HCT116 (cell line): ENCODE results near the gene HARBI1. TPM values are rescaled to one million over a fixed set of nuclear protein-coding genes. Genes with fewer than 3 reads are reported as not detected.

ENCODE experiments used
- ATAC-seq: fragments of 200-7000 bp; cut with Tn5 transposase; 2 replicates; pipeline ENCODE4 v1.9.1; 2020; ENCODE audit warnings: mild to moderate bottlenecking, moderate library complexity
- BruUV-seq: library from RNA; stranded (reverse); fragments of 400-500 nt; replicated peaks from 2 replicates; lab custom pipeline; 2021; lab: Mats Ljungman, UMichigan
- CTCF ChIA-PET: fragments of 300-600 bp; sonication (Branson Sonifier 250); formaldehyde crosslinking; loops from one replicate; lab custom pipeline; 2021; ENCODE audit warnings: antibody characterized with exemption; lab: Charles Lee
- POLR2A ChIA-PET: fragments of 300-600, 350-600 bp; sonication (Branson Sonifier 250); formaldehyde crosslinking; loops from one replicate; lab custom pipeline; 2021; ENCODE audit warnings: antibody characterized with exemption; lab: Charles Lee
- RAD21 ChIA-PET, 2 experiments: fragments of 300-600 bp; sonication (Branson Sonifier 250); formaldehyde crosslinking; loops; one replicate each; lab custom pipeline; 2023; ENCODE audit warnings: low total read pairs in 2 of 2; ENCODE audit not compliant: uncharacterized antibody in 2 of 2, unreplicated experiment in 2 of 2, low non-redundant PET in 1 of 2; lab: Charles Lee
- DNase-seq: peaks from one replicate; pipeline ENCODE4 v3.0.0-alpha.2; 2010; ENCODE audit warnings: low read depth, low spot score
- H2AFZ ChIP-seq: fragments of 200-600 bp; shearing (Covaris generic), sonication (generic); 2 replicates; pipeline ENCODE4 v1.6.1; 2017; ENCODE audit warnings: low read depth, mixed run types, mixed read lengths, antibody characterized with exemption, low read length; ENCODE audit not compliant: poor library complexity, severe bottlenecking
- H3K27ac ChIP-seq: 2 replicates; pipeline ENCODE4 v1.5.1; 2012; ENCODE audit warnings: low read depth, low read length
- H3K27me3 ChIP-seq: fragments of 200-600 bp; sonication (generic); 2 replicates; pipeline ENCODE4 v1.6.1; 2016; ENCODE audit warnings: mixed run types, low read length, mixed read lengths; ENCODE audit not compliant: insufficient read depth
- H3K36me3 ChIP-seq, 2 experiments: fragments of 200-500 bp in 1 of 2; fragments of 200-600 bp in 1 of 2; sonication (Bioruptor generic) in 1 of 2; sonication (generic) in 1 of 2; 2 replicates each; pipeline versions ENCODE4 v1.5.1 to v1.6.1; 2014 to 2016; ENCODE audit warnings: low read length in 2 of 2, inconsistent platforms in 1 of 2, mixed read lengths in 1 of 2, mixed run types in 1 of 2; ENCODE audit not compliant: insufficient read depth in 2 of 2, control insufficient read depth in 1 of 2
- H3K4me1 ChIP-seq, 2 experiments: fragments of 200-600 bp in 1 of 2; sonication (generic) in 1 of 2; 2 replicates each; pipeline versions ENCODE4 v1.5.1 to v1.6.1; 2012 to 2017; ENCODE audit warnings: low read length in 2 of 2, inconsistent platforms in 1 of 2, mild to moderate bottlenecking in 1 of 2, mixed read lengths in 1 of 2, mixed run types in 1 of 2, moderate library complexity in 1 of 2; ENCODE audit not compliant: insufficient read depth in 2 of 2, control insufficient read depth in 1 of 2
- H3K4me2 ChIP-seq: fragments of 200-600 bp; sonication (generic); 2 replicates; pipeline ENCODE4 v1.6.1; 2017; ENCODE audit warnings: mixed run types, low read length, mixed read lengths
- H3K4me3 ChIP-seq, 2 experiments: fragments of 200-600 bp in 1 of 2; sonication (generic) in 1 of 2; replicated peaks in 1 of 2; 2 replicates each; pipeline ENCODE4 v1.5.1; 2011 to 2016; ENCODE audit warnings: low read length in 2 of 2, control low read depth in 1 of 2, low read depth in 1 of 2, mild to moderate bottlenecking in 1 of 2, mixed read lengths in 1 of 2, mixed run types in 1 of 2
- H3K79me2 ChIP-seq: fragments of 200-600 bp; sonication (generic); 2 replicates; pipeline ENCODE4 v1.6.1; 2017; ENCODE audit warnings: mild to moderate bottlenecking, mixed run types, low read length, moderate library complexity, mixed read lengths; ENCODE audit not compliant: insufficient read depth
- H3K9ac ChIP-seq: fragments of 200-600 bp; sonication (generic); 2 replicates; pipeline ENCODE4 v1.6.1; 2016; ENCODE audit warnings: low read length, mixed read lengths
- H3K9me2 ChIP-seq: fragments of 200-600 bp; sonication (generic), shearing (Covaris generic); 2 replicates; pipeline ENCODE4 v1.6.1; 2017; ENCODE audit warnings: mixed run types, mild to moderate bottlenecking, moderate library complexity; ENCODE audit not compliant: insufficient read depth
- H3K9me3 ChIP-seq, 2 experiments: fragments of 200-500 bp in 1 of 2; fragments of 200-600 bp in 1 of 2; sonication (Bioruptor generic) in 1 of 2; sonication (generic) in 1 of 2; 2 replicates each; pipeline ENCODE4 v1.6.1; 2014 to 2017; ENCODE audit warnings: low read length in 2 of 2, mixed read lengths in 2 of 2, inconsistent platforms in 1 of 2, low read depth in 1 of 2, mild to moderate bottlenecking in 1 of 2, mixed run types in 1 of 2, moderate library complexity in 1 of 2; ENCODE audit not compliant: control insufficient read depth in 1 of 2, insufficient read depth in 1 of 2
- H4K20me1 ChIP-seq: fragments of 200-600 bp; sonication (generic), shearing (Covaris generic); 2 replicates; pipeline ENCODE4 v1.6.1; 2017; ENCODE audit warnings: mixed run types, mild to moderate bottlenecking, moderate library complexity; ENCODE audit not compliant: insufficient read depth
- ATF3 ChIP-seq: IDR thresholded peaks from 2 replicates; pipeline ENCODE4 v1.6.1; 2012
- CBX3 ChIP-seq: IDR thresholded peaks from 2 replicates; pipeline ENCODE4 v1.6.1; 2012; ENCODE audit warnings: low read depth
- CEBPB ChIP-seq: IDR thresholded peaks from 2 replicates; pipeline ENCODE4 v1.6.1; 2012; ENCODE audit warnings: low read depth
- EGR1 ChIP-seq: IDR thresholded peaks from 2 replicates; pipeline ENCODE4 v1.6.1; 2012; ENCODE audit warnings: low read depth
- ELF1 ChIP-seq: IDR thresholded peaks from 2 replicates; pipeline ENCODE4 v1.6.1; 2012; ENCODE audit warnings: low read depth, borderline replicate concordance
- EZH2 ChIP-seq: fragments of 200-600 bp; sonication (generic); IDR thresholded peaks from 2 replicates; pipeline ENCODE4 v1.6.1; 2017; ENCODE audit warnings: antibody characterized with exemption, mixed run types
- EZH2phosphoT487 ChIP-seq: fragments of 200-600 bp; IDR thresholded peaks from 2 replicates; pipeline ENCODE4 v1.6.1; 2018; ENCODE audit warnings: antibody characterized with exemption, borderline replicate concordance
- JUND ChIP-seq: IDR thresholded peaks from 2 replicates; pipeline ENCODE4 v1.6.1; 2012
- POLR2AphosphoS5 ChIP-seq: IDR thresholded peaks from 2 replicates; pipeline ENCODE4 v1.6.1; 2011; ENCODE audit warnings: mild to moderate bottlenecking, low read depth, low read length, moderate library complexity
- RAD21 ChIP-seq: IDR thresholded peaks from 2 replicates; pipeline ENCODE4 v1.6.1; 2012; ENCODE audit warnings: low read depth, mild to moderate bottlenecking
- SIN3A ChIP-seq: IDR thresholded peaks from 2 replicates; pipeline ENCODE4 v1.6.1; 2012; ENCODE audit warnings: low read depth
- SP1 ChIP-seq: IDR thresholded peaks from 2 replicates; pipeline ENCODE4 v1.6.1; 2012; ENCODE audit warnings: low read depth
- SRF ChIP-seq: IDR thresholded peaks from 2 replicates; pipeline ENCODE4 v1.6.1; 2012; ENCODE audit warnings: low read depth
- TCF7L2 ChIP-seq: IDR thresholded peaks from 2 replicates; pipeline ENCODE4 v1.7.0; 2011; ENCODE audit warnings: borderline replicate concordance, inconsistent platforms; ENCODE audit not compliant: insufficient read depth, insufficient read length; ENCODE audit errors: extremely low read depth
- ZBTB33 ChIP-seq: IDR thresholded peaks from 2 replicates; pipeline ENCODE4 v1.6.1; 2011; ENCODE audit warnings: mild to moderate bottlenecking, low read length, moderate library complexity; ENCODE audit not compliant: insufficient replicate concordance; ENCODE audit errors: extremely low read depth
- ZFX ChIP-seq: fragments of 450-650 bp; IDR thresholded peaks from 2 replicates; pipeline ENCODE4 v1.6.1; 2017
- ZNF274 ChIP-seq: fragments of 200-500 bp; sonication (Bioruptor generic); IDR thresholded peaks from 2 replicates; pipeline ENCODE4 v1.6.1; 2014; ENCODE audit warnings: mild to moderate bottlenecking, low read depth, low read length, inconsistent platforms
- intact Hi-C: fragments of 100-400 bp; cut with micrococcal nuclease; formaldehyde crosslinking; loops from 2 replicates; pipeline ENCODE4 v1.10.0; 2022
- total RNA-seq: library from RNA; stranded (reverse); gene quantifications from one replicate; pipeline ENCODE4 v1.2.1, GENCODE V29; 2021; ENCODE audit not compliant: unreplicated experiment
- TF ChIP-seq, protein P1 (sequence below): IDR thresholded peaks from 2 replicates; pipeline ENCODE4 v1.6.1; 2012; ENCODE audit warnings: low read depth
- TF ChIP-seq, protein P2 (sequence below): IDR thresholded peaks from 2 replicates; pipeline ENCODE4 v1.6.1; 2012

The HARBI1 gene
- total RNA-seq, 1 experiment from 2014 or later: 1.9 TPM

DNA sequence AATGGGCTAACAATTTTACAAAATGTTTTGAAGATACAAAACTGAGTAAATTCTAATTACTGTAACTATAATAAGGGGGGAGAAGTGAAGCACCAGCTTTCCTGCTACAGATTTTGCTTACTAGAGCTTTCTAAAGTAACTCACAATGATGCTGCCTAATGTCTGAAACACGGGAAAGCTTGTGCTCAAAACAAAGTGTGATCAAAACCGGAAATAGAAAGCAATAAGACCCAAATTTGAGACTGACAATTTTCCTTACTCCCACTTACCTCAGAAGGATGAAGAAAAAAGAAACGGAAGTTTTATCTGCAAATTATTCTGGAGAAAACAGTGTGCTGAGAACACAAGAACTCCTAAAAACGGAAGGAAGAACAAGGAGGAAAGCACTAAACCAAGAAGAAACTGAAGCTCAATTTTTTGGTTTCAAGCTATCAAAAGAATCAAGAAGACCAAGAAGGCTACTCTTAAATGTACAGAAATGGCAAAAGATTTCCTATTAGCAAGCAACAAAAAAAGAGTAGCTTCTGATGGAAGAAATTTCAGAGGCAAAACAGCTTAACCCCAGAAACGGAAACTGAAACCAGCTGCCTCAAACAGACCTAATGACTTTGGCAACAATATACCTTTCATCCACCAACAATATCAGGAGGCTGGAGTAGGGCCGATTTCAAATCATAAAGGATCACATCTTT is 56.6 kb downstream of the HARBI1 start:
- no peaks in the 10 kb centered on the region for H3K27me3 ChIP-seq
- DNase-seq (no peak), ATAC-seq (no peak)
- H2AFZ ChIP-seq: no peak overlapping the region
- intact Hi-C loops: no loop called here
- H3K9me2 ChIP-seq: peaks cover under 1% of the 10 kb centered on the region; the same call in 1 of the 2 replicates
- H4K20me1 ChIP-seq: peaks cover 3% of the 10 kb centered on the region; the same call in 1 of the 2 replicates
- H3K4me3 ChIP-seq: no peak overlapping the region
- ChIA-PET POLR2A (no interaction called here), CTCF (interaction anchor here (0.6 to 1.3 kb wide), 2 partner anchors 31 to 59 kb away, joined by 3 to 4 read pairs; no protein-coding TSS in a partner anchor), RAD21 (no interaction called here)
- TF ChIP-seq, protein P1, sequence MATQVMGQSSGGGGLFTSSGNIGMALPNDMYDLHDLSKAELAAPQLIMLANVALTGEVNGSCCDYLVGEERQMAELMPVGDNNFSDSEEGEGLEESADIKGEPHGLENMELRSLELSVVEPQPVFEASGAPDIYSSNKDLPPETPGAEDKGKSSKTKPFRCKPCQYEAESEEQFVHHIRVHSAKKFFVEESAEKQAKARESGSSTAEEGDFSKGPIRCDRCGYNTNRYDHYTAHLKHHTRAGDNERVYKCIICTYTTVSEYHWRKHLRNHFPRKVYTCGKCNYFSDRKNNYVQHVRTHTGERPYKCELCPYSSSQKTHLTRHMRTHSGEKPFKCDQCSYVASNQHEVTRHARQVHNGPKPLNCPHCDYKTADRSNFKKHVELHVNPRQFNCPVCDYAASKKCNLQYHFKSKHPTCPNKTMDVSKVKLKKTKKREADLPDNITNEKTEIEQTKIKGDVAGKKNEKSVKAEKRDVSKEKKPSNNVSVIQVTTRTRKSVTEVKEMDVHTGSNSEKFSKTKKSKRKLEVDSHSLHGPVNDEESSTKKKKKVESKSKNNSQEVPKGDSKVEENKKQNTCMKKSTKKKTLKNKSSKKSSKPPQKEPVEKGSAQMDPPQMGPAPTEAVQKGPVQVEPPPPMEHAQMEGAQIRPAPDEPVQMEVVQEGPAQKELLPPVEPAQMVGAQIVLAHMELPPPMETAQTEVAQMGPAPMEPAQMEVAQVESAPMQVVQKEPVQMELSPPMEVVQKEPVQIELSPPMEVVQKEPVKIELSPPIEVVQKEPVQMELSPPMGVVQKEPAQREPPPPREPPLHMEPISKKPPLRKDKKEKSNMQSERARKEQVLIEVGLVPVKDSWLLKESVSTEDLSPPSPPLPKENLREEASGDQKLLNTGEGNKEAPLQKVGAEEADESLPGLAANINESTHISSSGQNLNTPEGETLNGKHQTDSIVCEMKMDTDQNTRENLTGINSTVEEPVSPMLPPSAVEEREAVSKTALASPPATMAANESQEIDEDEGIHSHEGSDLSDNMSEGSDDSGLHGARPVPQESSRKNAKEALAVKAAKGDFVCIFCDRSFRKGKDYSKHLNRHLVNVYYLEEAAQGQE: no peak
- no peak for TF ChIP-seq ELF1
- TF ChIP-seq SRF: no peak
- TF ChIP-seq, protein P2, sequence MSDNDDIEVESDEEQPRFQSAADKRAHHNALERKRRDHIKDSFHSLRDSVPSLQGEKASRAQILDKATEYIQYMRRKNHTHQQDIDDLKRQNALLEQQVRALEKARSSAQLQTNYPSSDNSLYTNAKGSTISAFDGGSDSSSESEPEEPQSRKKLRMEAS: no peak
- no peak for TF ChIP-seq TCF7L2
- TF ChIP-seq EZH2phosphoT487: no peak
- TF ChIP-seq EZH2: no peak
- TF ChIP-seq ZBTB33: no peak
- TF ChIP-seq JUND: no peak
- TF ChIP-seq SP1: no peak
- no peak for TF ChIP-seq RAD21
- TF ChIP-seq CEBPB: no peak
- no peak for TF ChIP-seq CBX3
- TF ChIP-seq EGR1: no peak
- no peak for TF ChIP-seq ZNF274
- no peak for TF ChIP-seq POLR2AphosphoS5
- no peak for TF ChIP-seq ATF3
- no peak for TF ChIP-seq ZFX
- no peak for TF ChIP-seq SIN3A
- H3K9me3 ChIP-seq: no peaks in the 10 kb centered on the region
- H3K27ac ChIP-seq: no peak overlapping the region
- H3K9ac ChIP-seq: no peak overlapping the region
- H3K4me2 ChIP-seq: peak overlapping the region; percentile 15; the same call in 1 of the 2 replicates
- peaks cover 50 to 70% of the 10 kb centered on the region in 2 experiments for H3K4me1 ChIP-seq
- peaks cover 69% of the 10 kb centered on the region for H3K79me2 ChIP-seq
- no TSS peak for BruUV-seq
- no peaks in the 10 kb centered on the region for H3K36me3 ChIP-seq
